SK-N-SH (cell line): ENCODE measurements around the gene INPP5A. TPM values are rescaled to one million over a fixed set of nuclear protein-coding genes. Genes with fewer than 3 reads are reported as not detected.

Experiments used
- CTCF ChIA-PET: fragments of 300-600, 350-600 bp; formaldehyde crosslinking; extraction: SDS; loops from one replicate; lab custom pipeline; 2021; lab: Yijun Ruan, JAX
- POLR2A ChIA-PET: fragments of 350-600 bp; sonication (Branson Sonifier 250); formaldehyde crosslinking; extraction: SDS; loops from one replicate; lab custom pipeline; 2020; ENCODE audit warnings: antibody characterized with exemption, inconsistent platforms; lab: Yijun Ruan, JAX
- DNase-seq: peaks from one replicate; pipeline ENCODE4 v3.0.0; 2012
- H2AFZ ChIP-seq: fragments of 200-600 bp; sonication (generic); 2 replicates; pipeline ENCODE4 v1.8.1; 2016; ENCODE audit warnings: antibody characterized with exemption, mild to moderate bottlenecking, low read depth
- H3F3A ChIP-seq: fragments of 200-600 bp; sonication (generic); replicated peaks from 2 replicates; pipeline ENCODE3; 2016; ENCODE audit warnings: antibody characterized with exemption, mild to moderate bottlenecking; ENCODE audit not compliant: insufficient read depth
- H3K27ac ChIP-seq, 2 experiments: fragments of 200-500 bp in 1 of 2; fragments of 200-600 bp in 1 of 2; sonication (Bioruptor generic) in 1 of 2; sonication (generic), shearing (Covaris generic) in 1 of 2; 2 replicates each; pipeline versions ENCODE4 v1.5.1 to v1.6.1; 2014 to 2016; ENCODE audit warnings: low read depth in 2 of 2, inconsistent platforms in 1 of 2, low read length in 1 of 2, mild to moderate bottlenecking in 1 of 2, mixed read lengths in 1 of 2
- H3K27me3 ChIP-seq: fragments of 200-600 bp; sonication (generic), shearing (Covaris generic); 2 replicates; pipeline ENCODE4 v1.6.1; 2016; ENCODE audit warnings: mixed run types; ENCODE audit not compliant: insufficient read depth
- H3K36me3 ChIP-seq, 2 experiments: fragments of 200-500 bp in 1 of 2; fragments of 200-600 bp in 1 of 2; sonication (Bioruptor generic) in 1 of 2; sonication (generic) in 1 of 2; replicated peaks in 1 of 2; 2 replicates each; pipeline versions ENCODE3 to v1.5.1; 2014 to 2016; ENCODE audit warnings: low read length in 1 of 2, mild to moderate bottlenecking in 1 of 2; ENCODE audit not compliant: insufficient read depth in 2 of 2, control insufficient read depth in 1 of 2
- H3K4me1 ChIP-seq, 2 experiments: fragments of 200-500 bp in 1 of 2; fragments of 200-600 bp in 1 of 2; sonication (Bioruptor generic) in 1 of 2; sonication (generic), shearing (Covaris generic) in 1 of 2; 2 replicates each; pipeline versions ENCODE4 v1.5.1 to v1.6.1; 2014 to 2016; ENCODE audit warnings: low read depth in 1 of 2, low read length in 1 of 2, mixed run types in 1 of 2; ENCODE audit not compliant: insufficient read depth in 2 of 2, control insufficient read depth in 1 of 2
- H3K4me2 ChIP-seq: fragments of 200-600 bp; sonication (generic), shearing (Covaris generic); 2 replicates; pipeline ENCODE4 v1.6.1; 2017; ENCODE audit warnings: mixed run types
- H3K4me3 ChIP-seq, 2 experiments: fragments of 200-500 bp in 1 of 2; fragments of 200-600 bp in 1 of 2; sonication (Bioruptor generic) in 1 of 2; sonication (generic), shearing (Covaris generic) in 1 of 2; 2 replicates each; pipeline versions ENCODE4 v1.5.1 to v1.8.1; 2014 to 2016; ENCODE audit warnings: low read depth in 2 of 2, inconsistent platforms in 1 of 2, low read length in 1 of 2, mild to moderate bottlenecking in 1 of 2, mixed read lengths in 1 of 2, moderate library complexity in 1 of 2
- H3K79me2 ChIP-seq: fragments of 200-600 bp; sonication (generic); 2 replicates; pipeline ENCODE4 v1.8.1; 2017; ENCODE audit warnings: mild to moderate bottlenecking; ENCODE audit not compliant: insufficient read depth
- H3K9ac ChIP-seq: fragments of 200-600 bp; sonication (generic); 2 replicates; pipeline ENCODE4 v1.6.1; 2017; ENCODE audit warnings: mixed run types
- H3K9me2 ChIP-seq: fragments of 200-600 bp; sonication (generic); 2 replicates; pipeline ENCODE4 v1.6.1; 2017; ENCODE audit warnings: mixed run types
- H3K9me3 ChIP-seq: fragments of 200-600 bp; sonication (generic); 2 replicates; pipeline ENCODE4 v1.6.1; 2017; ENCODE audit warnings: mixed run types, mild to moderate bottlenecking, moderate library complexity
- H4K20me1 ChIP-seq: fragments of 200-600 bp; sonication (generic); 2 replicates; pipeline ENCODE4 v1.6.1; 2017; ENCODE audit warnings: mild to moderate bottlenecking, mixed run types; ENCODE audit not compliant: insufficient read depth
- CHD2 ChIP-seq: fragments of 150-350 bp; IDR thresholded peaks from 2 replicates; pipeline ENCODE4 v1.6.1; 2018; ENCODE audit warnings: low read length; ENCODE audit not compliant: partially characterized antibody
- ELF1 ChIP-seq: IDR thresholded peaks from 2 replicates; pipeline ENCODE4 v1.4.0; 2012
- EZH2phosphoT487 ChIP-seq: fragments of 200-600 bp; sonication (generic); IDR thresholded peaks from 2 replicates; pipeline ENCODE4 v1.6.1; 2017; ENCODE audit warnings: low read depth, mixed run types, mild to moderate bottlenecking, antibody characterized with exemption, moderate library complexity, borderline replicate concordance
- FOSL2 ChIP-seq: IDR thresholded peaks from 2 replicates; pipeline ENCODE4 v1.4.0; 2012; ENCODE audit warnings: low read depth, mild to moderate bottlenecking, moderate library complexity, borderline replicate concordance
- JUND ChIP-seq: IDR thresholded peaks from 2 replicates; pipeline ENCODE4 v1.4.0; 2012
- MXI1 ChIP-seq: IDR thresholded peaks from 2 replicates; pipeline ENCODE4 v1.6.1; 2012; ENCODE audit warnings: mild to moderate bottlenecking, low read depth, low read length, improper control_type of control experiment
- POLR2AphosphoS5 ChIP-seq: IDR thresholded peaks from 2 replicates; pipeline ENCODE4 v1.6.1; 2012; ENCODE audit warnings: low read depth, low read length
- RAD21 ChIP-seq: IDR thresholded peaks from 2 replicates; pipeline ENCODE4 v1.6.1; 2012; ENCODE audit warnings: mild to moderate bottlenecking, low read length
- RCOR1 ChIP-seq: fragments of 150-350 bp; IDR thresholded peaks from 2 replicates; pipeline ENCODE4 v1.6.1; 2017; ENCODE audit warnings: antibody characterized with exemption, low read length
- RXRA ChIP-seq: IDR thresholded peaks from 2 replicates; pipeline ENCODE4 v1.4.0; 2012; ENCODE audit warnings: low read depth, mild to moderate bottlenecking, borderline replicate concordance
- SMC3 ChIP-seq: IDR thresholded peaks from 2 replicates; pipeline ENCODE4 v1.6.1; 2012; ENCODE audit warnings: low read depth, low read length, improper control_type of control experiment
- TAF1 ChIP-seq: IDR thresholded peaks from 2 replicates; pipeline ENCODE4 v1.6.1; 2012; ENCODE audit warnings: low read depth, mild to moderate bottlenecking, low read length, moderate library complexity, borderline replicate concordance
- TCF12 ChIP-seq: IDR thresholded peaks from 2 replicates; pipeline ENCODE4 v1.4.0; 2012
- TEAD4 ChIP-seq: IDR thresholded peaks from 2 replicates; pipeline ENCODE4 v1.4.0; 2012; ENCODE audit warnings: mild to moderate bottlenecking, borderline replicate concordance; ENCODE audit not compliant: insufficient read depth
- YY1 ChIP-seq: IDR thresholded peaks from 2 replicates; pipeline ENCODE4 v1.4.0; 2012; ENCODE audit warnings: low read depth, mild to moderate bottlenecking
- WGBS: methylation state at CpG from one replicate; pipeline ENCODE4 v1.1.6; 2017; ENCODE audit warnings: low lambda C conversion rate; 5-methylcytosine and 5-hydroxymethylcytosine counted together
- polyA plus RNA-seq, 3 experiments: library from polyadenylated mRNA; depleted of rRNA; stranded (reverse); fragments of >200 nt; gene quantifications; 2 replicates each; pipeline ENCODE4 v1.2.3, GENCODE V29; 2012
- TF ChIP-seq, protein P1 (sequence below): IDR thresholded peaks from 2 replicates; pipeline ENCODE4 v1.4.0; 2012; ENCODE audit warnings: low read depth
- TF ChIP-seq, protein P2 (sequence below): IDR thresholded peaks from 2 replicates; pipeline ENCODE4 v1.4.0; 2012; ENCODE audit warnings: low read depth, borderline replicate concordance
- TF ChIP-seq, protein P3 (sequence below): fragments of 200-600 bp; sonication (generic); IDR thresholded peaks from 2 replicates; pipeline ENCODE4 v1.6.1; 2017; ENCODE audit warnings: antibody characterized with exemption, mild to moderate bottlenecking, moderate library complexity
- TF ChIP-seq, protein P4 (sequence below): IDR thresholded peaks from 2 replicates; pipeline ENCODE4 v1.6.1; 2012; ENCODE audit warnings: mild to moderate bottlenecking, low read depth, low read length, moderate library complexity
- TF ChIP-seq, protein P5 (sequence below): IDR thresholded peaks from 2 replicates; pipeline ENCODE4 v1.4.0; 2012; ENCODE audit warnings: low read depth, borderline replicate concordance

Gene INPP5A
- polyA plus RNA-seq, 1 of the 3 experiments (the other 2 are of a cell fraction): 12.0 TPM

DNA sequence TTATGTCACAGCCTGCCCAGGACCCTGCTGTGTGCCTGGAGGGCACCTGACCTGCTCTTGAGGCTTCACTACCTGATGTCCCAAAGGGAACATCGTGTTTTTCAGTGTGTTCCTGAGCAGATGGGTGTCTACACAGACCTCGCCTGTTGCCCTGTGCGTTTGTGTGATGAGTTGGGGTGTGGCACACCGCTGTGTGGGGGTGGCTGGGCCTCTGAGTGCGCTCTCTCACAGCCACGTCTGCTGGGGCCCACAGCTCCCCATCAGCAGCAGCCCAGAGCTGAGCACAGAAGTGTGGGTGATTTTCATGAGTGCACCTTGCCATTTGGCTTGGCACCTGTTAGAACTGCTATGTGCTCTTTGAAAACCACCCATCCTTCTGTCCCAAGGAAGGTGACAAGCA, 126.8 kb downstream of the INPP5A start:
- ChIA-PET POLR2A (no interaction called here), CTCF (interaction anchor here (1.4 to 1.5 kb wide), 2 partner anchors 9 to 66 kb away, joined by 3 to 15 read pairs; no protein-coding TSS in a partner anchor)
- Histone ChIP-seq H3K9me3 (no peaks in the 10 kb centered on the region), H3K4me3 (no peak overlapping the region), H4K20me1 (no peaks in the 10 kb centered on the region), H3K4me2 (no peak overlapping the region), H3K79me2 (no peaks in the 10 kb centered on the region), H3K9me2 (no peaks in the 10 kb centered on the region), H3K4me1 (peaks cover 20 to 22% of the 10 kb centered on the region in 2 experiments), H2AFZ (no peak overlapping the region), H3K9ac (no peak overlapping the region), H3F3A (peaks cover 7% of the 10 kb centered on the region), H3K27ac (no peak overlapping the region), H3K36me3 (no peaks in the 10 kb centered on the region), H3K27me3 (no peaks in the 10 kb centered on the region)
- TF ChIP-seq, protein P1, sequence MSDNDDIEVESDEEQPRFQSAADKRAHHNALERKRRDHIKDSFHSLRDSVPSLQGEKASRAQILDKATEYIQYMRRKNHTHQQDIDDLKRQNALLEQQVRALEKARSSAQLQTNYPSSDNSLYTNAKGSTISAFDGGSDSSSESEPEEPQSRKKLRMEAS: no peak
- TF ChIP-seq RAD21: no peak
- TF ChIP-seq CHD2: no peak
- TF ChIP-seq, protein P2, sequence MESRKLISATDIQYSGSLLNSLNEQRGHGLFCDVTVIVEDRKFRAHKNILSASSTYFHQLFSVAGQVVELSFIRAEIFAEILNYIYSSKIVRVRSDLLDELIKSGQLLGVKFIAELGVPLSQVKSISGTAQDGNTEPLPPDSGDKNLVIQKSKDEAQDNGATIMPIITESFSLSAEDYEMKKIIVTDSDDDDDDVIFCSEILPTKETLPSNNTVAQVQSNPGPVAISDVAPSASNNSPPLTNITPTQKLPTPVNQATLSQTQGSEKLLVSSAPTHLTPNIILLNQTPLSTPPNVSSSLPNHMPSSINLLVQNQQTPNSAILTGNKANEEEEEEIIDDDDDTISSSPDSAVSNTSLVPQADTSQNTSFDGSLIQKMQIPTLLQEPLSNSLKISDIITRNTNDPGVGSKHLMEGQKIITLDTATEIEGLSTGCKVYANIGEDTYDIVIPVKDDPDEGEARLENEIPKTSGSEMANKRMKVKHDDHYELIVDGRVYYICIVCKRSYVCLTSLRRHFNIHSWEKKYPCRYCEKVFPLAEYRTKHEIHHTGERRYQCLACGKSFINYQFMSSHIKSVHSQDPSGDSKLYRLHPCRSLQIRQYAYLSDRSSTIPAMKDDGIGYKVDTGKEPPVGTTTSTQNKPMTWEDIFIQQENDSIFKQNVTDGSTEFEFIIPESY: no peak
- no peak for TF ChIP-seq YY1
- TF ChIP-seq, protein P3, sequence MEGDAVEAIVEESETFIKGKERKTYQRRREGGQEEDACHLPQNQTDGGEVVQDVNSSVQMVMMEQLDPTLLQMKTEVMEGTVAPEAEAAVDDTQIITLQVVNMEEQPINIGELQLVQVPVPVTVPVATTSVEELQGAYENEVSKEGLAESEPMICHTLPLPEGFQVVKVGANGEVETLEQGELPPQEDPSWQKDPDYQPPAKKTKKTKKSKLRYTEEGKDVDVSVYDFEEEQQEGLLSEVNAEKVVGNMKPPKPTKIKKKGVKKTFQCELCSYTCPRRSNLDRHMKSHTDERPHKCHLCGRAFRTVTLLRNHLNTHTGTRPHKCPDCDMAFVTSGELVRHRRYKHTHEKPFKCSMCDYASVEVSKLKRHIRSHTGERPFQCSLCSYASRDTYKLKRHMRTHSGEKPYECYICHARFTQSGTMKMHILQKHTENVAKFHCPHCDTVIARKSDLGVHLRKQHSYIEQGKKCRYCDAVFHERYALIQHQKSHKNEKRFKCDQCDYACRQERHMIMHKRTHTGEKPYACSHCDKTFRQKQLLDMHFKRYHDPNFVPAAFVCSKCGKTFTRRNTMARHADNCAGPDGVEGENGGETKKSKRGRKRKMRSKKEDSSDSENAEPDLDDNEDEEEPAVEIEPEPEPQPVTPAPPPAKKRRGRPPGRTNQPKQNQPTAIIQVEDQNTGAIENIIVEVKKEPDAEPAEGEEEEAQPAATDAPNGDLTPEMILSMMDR: no peak
- TF ChIP-seq TCF12: no peak
- no peak for TF ChIP-seq RXRA
- no peak for TF ChIP-seq TEAD4
- TF ChIP-seq, protein P4, sequence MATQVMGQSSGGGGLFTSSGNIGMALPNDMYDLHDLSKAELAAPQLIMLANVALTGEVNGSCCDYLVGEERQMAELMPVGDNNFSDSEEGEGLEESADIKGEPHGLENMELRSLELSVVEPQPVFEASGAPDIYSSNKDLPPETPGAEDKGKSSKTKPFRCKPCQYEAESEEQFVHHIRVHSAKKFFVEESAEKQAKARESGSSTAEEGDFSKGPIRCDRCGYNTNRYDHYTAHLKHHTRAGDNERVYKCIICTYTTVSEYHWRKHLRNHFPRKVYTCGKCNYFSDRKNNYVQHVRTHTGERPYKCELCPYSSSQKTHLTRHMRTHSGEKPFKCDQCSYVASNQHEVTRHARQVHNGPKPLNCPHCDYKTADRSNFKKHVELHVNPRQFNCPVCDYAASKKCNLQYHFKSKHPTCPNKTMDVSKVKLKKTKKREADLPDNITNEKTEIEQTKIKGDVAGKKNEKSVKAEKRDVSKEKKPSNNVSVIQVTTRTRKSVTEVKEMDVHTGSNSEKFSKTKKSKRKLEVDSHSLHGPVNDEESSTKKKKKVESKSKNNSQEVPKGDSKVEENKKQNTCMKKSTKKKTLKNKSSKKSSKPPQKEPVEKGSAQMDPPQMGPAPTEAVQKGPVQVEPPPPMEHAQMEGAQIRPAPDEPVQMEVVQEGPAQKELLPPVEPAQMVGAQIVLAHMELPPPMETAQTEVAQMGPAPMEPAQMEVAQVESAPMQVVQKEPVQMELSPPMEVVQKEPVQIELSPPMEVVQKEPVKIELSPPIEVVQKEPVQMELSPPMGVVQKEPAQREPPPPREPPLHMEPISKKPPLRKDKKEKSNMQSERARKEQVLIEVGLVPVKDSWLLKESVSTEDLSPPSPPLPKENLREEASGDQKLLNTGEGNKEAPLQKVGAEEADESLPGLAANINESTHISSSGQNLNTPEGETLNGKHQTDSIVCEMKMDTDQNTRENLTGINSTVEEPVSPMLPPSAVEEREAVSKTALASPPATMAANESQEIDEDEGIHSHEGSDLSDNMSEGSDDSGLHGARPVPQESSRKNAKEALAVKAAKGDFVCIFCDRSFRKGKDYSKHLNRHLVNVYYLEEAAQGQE: no peak
- TF ChIP-seq JUND: no peak
- TF ChIP-seq MXI1: no peak
- TF ChIP-seq RCOR1: no peak
- no peak for TF ChIP-seq EZH2phosphoT487
- TF ChIP-seq POLR2AphosphoS5: no peak
- no peak for TF ChIP-seq FOSL2
- TF ChIP-seq ELF1: no peak
- TF ChIP-seq TAF1: no peak
- TF ChIP-seq SMC3: no peak
- TF ChIP-seq, protein P5, sequence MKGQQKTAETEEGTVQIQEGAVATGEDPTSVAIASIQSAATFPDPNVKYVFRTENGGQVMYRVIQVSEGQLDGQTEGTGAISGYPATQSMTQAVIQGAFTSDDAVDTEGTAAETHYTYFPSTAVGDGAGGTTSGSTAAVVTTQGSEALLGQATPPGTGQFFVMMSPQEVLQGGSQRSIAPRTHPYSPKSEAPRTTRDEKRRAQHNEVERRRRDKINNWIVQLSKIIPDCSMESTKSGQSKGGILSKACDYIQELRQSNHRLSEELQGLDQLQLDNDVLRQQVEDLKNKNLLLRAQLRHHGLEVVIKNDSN: no peak
- no peak for DNase-seq
- 88% methylated on average over 2 of the region's 6 CpGs for WGBS
